CD4-positive, alpha-beta T cell treated with Interleukin-15 for 4 hours (primary cell): Measurements from ENCODE around the gene ARHGAP23.
A peak's percentile ranks its signal among the peaks of the same experiment; 100 is the strongest.

ENCODE experiments used
- DNase-seq: peaks from one replicate; pipeline ENCODE4 v3.0.0-alpha.2; 2020; ENCODE audit warnings: low spot score

The ARHGAP23 gene

GRCh38 chr17:38441429-38442061 is 13.3 kb downstream of the ARHGAP23 start:
- DNase-seq = no peak

DNA sequence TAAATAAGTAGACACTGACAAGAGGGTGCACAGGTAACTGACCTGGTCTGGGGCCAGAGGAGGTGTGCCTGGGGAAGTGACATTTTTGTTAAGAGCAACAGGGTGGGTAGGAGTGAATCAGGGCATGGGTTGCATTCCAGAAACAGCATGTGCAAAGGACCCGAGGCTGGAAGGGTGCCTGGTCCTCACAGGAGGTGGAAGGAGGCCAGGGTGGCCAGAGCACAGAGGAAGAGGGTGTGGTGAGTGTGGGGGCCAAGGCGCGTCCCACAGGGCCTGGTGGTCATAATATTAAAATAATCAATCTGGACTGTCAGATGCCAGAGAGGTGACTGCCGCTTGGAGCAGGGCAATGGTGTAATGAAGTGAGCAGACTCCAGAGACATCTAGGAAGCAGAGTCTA is 14.3 kb downstream of the ARHGAP23 start:
- DNase-seq = no peak

DNA sequence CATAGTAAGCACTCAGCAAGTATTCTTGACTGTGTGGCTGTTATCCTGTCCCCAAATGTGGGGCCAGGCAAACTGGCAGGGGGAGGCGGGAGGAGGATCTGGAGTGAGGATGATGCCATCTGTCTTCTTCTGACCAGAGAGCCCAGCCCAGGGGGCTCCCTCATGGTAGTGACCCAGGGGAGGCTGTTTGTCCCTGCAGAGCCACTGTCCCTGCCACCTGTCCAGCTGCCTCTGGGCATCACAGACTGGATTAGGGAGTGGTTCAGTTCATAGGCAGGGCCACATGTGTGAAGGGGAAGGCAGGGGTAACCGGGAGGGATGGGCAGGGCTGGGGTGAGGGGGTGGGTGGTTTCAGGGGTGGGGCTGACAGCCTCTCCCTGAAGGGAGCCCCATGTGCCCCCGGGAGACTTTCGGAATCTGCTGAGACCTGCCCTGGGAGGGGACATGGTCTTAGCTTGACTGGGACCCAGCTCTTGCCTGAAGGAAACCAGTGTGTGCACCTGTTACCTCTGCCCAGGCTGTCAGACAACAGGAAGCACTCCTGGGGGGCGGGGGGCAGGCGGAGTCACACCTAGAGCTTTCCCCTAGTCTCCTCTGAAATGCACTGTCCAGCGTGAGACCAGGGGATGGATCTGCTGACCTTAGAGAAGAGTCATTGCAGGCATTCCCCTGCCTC is 15.2 kb downstream of the ARHGAP23 start:
- no peak for DNase-seq

DNA sequence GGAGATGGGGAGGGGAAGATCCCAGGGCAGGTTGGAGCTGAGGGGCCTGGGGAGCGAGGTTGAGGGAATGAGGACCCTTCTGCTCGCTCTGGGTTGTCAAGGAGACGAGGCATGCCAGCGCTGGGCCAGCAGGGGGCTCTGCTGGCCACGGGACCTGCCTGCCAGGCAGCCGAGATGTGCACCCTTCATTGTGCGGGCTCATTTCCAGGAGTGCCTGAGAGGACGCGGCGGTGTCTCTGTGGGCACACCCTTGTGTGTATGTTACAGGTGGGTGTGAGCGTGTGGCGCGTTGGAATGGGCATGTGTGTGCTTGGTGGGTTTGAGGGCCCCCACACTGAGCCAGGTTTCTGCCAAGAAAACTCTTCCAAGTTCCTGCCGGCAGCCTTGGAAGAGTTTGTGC is 15.9 kb downstream of the ARHGAP23 start:
- DNase-seq = peak; percentile 35

- no peak for DNase-seq
Measured at GRCh38 chr17:38447502-38448085, 19.3 kb downstream of the ARHGAP23 start.

- no peak for DNase-seq
Measured at GRCh38 chr17:38448208-38448771, 20.0 kb downstream of the ARHGAP23 start.

GRCh38 chr17:38449364-38449763 is 21.1 kb downstream of the ARHGAP23 start:
- DNase-seq = no peak

DNA sequence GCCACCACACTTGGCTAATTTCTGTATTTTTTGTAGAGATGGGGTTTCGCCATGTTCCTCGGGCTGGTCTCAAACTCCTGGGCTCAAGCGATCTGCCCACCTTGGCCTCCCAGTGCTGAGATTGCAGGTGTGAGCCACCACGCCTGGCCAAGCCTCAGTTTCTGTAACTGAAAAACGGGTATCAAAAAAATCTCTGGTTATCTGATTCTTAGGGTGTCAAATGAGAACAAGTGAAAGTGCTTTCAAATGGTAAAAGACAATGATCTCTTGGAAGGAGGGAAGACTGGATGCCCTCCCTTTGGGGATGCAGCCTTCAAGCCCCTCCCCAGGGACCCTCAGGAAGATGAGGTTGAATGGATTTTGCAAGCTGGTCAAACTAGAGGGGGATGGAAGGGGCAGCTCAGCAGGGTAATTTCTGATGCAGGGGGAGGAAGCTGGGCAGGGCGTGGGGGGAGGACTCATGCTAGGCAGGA is 22.3 kb downstream of the ARHGAP23 start:
- no peak for DNase-seq

DNA sequence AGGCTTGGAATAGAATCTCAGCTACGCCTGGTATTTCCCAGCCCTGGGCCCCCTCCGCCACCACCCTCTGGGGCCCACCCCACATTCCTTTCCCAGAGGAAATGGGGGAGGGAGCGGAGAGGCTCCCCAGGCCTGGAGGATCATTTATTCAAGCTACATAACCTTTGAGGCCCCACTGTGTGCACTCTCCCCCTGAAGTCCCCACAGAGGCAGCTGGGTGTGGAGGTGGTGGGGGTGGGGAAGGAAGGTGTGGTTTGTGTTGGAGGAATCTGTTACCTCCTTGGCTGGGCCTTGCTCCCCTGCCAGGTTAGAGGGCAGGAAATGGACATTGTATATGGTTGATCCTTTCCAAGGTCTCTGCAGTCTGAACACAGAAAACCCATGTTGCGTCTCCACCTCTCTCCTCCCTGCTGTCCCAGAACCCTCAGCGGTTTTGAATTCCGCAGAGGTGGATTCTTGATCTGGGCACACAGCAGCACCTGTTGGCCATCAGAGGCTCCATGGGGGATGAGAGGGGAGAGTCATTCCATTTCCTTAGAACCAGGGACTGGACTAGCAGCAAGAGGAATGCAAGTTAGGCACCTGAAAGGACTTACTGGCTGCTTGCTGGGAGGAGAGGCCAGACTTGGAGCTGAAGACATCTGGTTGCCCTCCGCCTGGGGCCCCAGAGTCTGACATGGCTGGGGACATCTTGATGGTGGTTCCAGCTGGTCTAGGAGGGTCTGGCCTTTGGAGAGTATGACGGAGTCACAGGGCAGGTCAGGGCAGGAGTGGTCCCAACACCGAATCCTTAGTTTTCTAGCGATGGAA is 23.0 kb downstream of the ARHGAP23 start:
- no peak for DNase-seq

GRCh38 chr17:38451840-38452529 is 23.7 kb downstream of the ARHGAP23 start:
- no peak for DNase-seq

DNA sequence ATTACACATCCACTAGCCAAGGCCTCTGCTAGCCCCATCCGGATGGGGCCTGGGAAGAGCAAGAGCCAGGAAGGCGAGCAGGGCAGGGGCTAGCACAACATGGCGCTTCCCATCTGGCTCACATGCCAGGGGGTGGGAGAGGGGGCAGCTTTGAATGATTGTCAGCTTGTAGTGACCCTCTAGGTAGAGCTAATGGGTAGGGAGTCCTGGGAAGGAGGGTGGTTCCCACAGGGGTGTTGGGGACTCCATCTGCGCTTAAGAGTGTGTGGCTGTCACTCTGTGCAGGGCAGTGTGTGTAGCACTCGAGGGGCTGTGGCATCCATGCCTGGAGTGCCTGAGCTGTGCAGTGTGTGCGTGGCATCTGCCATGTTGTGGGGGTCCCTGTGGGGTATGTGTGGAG is 24.5 kb downstream of the ARHGAP23 start:
- DNase-seq = no peak

DNA sequence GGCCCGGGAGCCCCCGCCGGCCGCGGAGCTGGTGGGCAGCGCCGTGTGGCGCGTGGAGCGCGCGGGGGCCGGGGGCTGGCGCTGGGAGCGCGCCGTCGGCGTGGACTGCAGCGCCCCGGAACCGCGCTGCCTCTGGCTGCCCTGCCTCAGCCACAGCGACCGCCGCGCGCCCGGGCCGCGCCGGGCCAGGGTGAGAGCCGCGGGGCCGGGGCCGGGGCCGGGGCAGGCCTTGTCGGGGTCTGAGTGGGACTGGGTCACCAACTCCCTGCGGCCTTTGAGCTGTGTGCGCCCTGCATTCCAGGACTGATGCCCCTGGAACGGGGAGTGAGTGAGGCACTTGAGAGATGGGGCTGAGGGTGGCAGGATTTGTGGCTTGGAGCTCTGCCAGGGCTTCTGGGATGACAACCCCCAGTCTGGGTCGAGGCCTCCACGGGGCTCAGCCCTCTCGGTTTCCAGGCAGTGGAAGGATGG is 25.7 kb downstream of the ARHGAP23 start:
- DNase-seq = no peak

- DNase-seq = no peak
Measured at GRCh38 chr17:38454532-38454931, 26.3 kb downstream of the ARHGAP23 start.

DNA sequence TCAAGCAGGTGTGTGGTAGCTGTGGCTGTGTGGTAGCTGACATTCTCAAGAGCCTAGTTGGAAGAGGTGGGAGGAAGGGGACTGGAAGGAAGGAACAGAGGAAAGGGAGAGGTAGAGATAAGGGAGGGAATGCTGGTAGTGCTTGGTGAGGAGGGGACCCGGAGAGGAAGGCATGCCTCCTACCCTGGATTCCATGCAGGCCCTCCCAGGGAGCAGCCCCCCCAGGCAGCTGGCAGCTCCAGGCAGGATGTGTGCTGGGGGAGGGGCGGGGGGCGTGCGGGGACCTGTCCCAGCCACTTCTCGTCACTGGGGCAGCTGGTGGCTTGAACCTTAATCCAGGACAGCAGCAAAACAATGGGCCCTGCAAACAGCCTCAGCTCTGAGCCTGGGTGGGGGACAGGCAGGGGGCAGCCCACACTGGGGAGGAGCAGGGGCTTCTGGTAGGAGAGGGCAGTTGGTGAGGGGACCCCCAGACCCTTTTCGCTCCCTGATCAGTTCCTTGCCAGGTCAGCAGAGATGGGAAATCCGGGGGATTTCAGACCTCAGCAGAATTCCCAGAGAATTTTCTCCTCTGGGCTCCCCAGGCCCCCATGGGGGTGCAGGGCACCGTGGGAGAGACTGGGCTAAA is 27.1 kb downstream of the ARHGAP23 start:
- no peak for DNase-seq

GRCh38 chr17:38456031-38456815 is 28.0 kb downstream of the ARHGAP23 start:
- no peak for DNase-seq

DNA sequence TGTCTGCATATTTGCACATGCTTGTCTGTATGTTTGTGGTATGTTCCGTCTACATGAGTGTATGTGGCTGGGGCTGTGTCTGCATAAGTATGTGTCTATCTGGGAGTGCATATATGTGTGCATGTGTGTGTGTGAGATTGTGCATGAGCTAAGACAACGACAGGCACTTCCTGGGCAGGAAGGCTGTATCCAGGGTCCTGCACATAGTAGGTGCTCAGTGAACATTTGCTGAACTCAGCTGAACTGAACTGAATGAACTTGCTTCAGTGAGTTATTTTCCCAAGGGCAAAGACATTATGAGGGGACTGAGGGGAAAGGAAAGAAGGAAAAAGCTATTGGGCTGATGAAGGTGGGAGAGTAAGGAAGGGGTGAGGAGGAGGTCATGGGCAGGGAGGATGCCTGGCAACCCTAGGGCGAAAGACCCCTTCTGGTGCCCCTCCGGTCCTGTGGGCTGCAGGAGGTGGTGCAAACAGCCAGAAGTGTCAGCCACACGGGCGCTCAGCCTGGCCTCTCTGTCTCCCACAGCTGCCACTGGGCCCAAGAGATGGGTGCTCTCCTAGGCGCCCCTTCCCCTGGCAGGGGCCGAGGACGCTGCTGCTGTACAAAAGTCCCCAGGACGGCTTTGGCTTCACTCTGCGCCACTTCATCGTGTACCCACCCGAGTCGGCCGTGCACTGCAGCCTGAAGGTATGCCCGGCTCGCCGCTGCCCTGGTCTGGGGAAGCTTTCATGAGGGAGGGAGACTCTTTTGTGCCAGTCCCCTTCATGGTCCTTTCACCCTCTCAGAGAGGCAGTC is 29.5 kb downstream of the ARHGAP23 start:
- no peak for DNase-seq

GRCh38 chr17:38458521-38458920 is 30.3 kb downstream of the ARHGAP23 start:
- DNase-seq = no peak

DNA sequence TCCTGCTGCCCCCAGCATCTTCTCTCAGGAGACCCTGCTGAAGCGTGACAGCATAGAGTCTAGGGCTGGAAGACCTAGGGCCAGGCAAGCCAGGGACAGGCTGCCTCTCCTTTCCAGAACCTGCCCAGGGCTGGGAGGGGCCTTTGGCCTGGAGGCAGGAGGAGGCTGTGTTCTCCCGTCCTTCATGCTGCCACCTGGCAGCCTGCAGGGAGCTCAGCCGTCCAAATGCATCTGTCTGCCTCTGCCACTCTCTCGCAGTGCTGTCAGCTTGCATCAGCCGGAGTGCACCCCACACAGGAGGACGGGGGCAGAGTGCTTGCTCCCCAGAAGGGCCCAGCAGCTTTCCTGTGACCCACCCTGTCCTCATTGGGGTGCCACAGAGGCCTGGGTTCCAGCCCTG is 31.3 kb downstream of the ARHGAP23 start:
- DNase-seq = no peak

GRCh38 chr17:38460082-38460715 is 31.9 kb downstream of the ARHGAP23 start:
- no peak for DNase-seq
